HepG2 (cell line): ENCODE data around the gene BICDL2. TPM values are rescaled to one million over a fixed set of nuclear protein-coding genes. Genes with fewer than 3 reads are reported as not detected.
A peak's percentile ranks its signal among the peaks of the same experiment; 100 is the strongest.

Experiments
- ARNTL ChIP-seq: sonication (generic); formaldehyde crosslinking; IDR thresholded peaks from 2 replicates; pipeline ENCODE4 v1.4.0; 2020; ENCODE audit warnings: mild to moderate bottlenecking, missing genetic modification reagents
- BORCS8-MEF2B ChIP-seq: sonication (generic); formaldehyde crosslinking; IDR thresholded peaks from 2 replicates; pipeline ENCODE4 v1.8.0; 2022; ENCODE audit warnings: mild to moderate bottlenecking, missing genetic modification reagents
- CBX2 ChIP-seq, 2 experiments: fragments of 200-600 bp in 1 of 2; sonication (generic); formaldehyde crosslinking in 1 of 2; IDR thresholded peaks; 2 replicates each; pipeline versions ENCODE4 v1.7.0 to v1.8.1; 2018 to 2022; ENCODE audit warnings: low read depth in 2 of 2, low read length in 1 of 2, mild to moderate bottlenecking in 1 of 2, missing genetic modification reagents in 1 of 2
- CC2D1A ChIP-seq: sonication (generic); formaldehyde crosslinking; IDR thresholded peaks from 2 replicates; pipeline ENCODE4 v1.8.1; 2023; ENCODE audit warnings: mild to moderate bottlenecking, missing genetic modification reagents
- CTCF ChIP-seq: sonication (generic); formaldehyde crosslinking; IDR thresholded peaks from 2 replicates; pipeline ENCODE4 v1.5.0; 2020; ENCODE audit warnings: mild to moderate bottlenecking, missing genetic modification reagents, moderate library complexity
- JUNB ChIP-seq: sonication (generic); formaldehyde crosslinking; IDR thresholded peaks from 2 replicates; pipeline ENCODE4 v1.8.0; 2022; ENCODE audit warnings: missing genetic modification reagents, mild to moderate bottlenecking, borderline replicate concordance
- JUND ChIP-seq: sonication (generic); formaldehyde crosslinking; IDR thresholded peaks from 2 replicates; pipeline ENCODE4 v1.8.0; 2022; ENCODE audit warnings: mild to moderate bottlenecking, missing genetic modification reagents
- KLF11 ChIP-seq: IDR thresholded peaks from 2 replicates; pipeline ENCODE4 v1.6.1; 2016; ENCODE audit warnings: missing compliant biosample characterization
- MAF1 ChIP-seq: sonication (generic); formaldehyde crosslinking; IDR thresholded peaks from 2 replicates; pipeline ENCODE4 v1.5.0; 2020; ENCODE audit warnings: missing genetic modification reagents, borderline replicate concordance
- MYPOP ChIP-seq: sonication (generic); formaldehyde crosslinking; IDR thresholded peaks from 2 replicates; pipeline ENCODE4 v1.8.1; 2023; ENCODE audit warnings: mild to moderate bottlenecking, moderate library complexity, missing genetic modification reagents
- RBM39 ChIP-seq: fragments of 200-400 bp; formaldehyde crosslinking; IDR thresholded peaks from one replicate; pipeline ENCODE4 v1.6.1; 2018; ENCODE audit warnings: antibody characterized with exemption, mild to moderate bottlenecking, low read depth, low read length; ENCODE audit not compliant: poor library complexity, severe bottlenecking
- TAF15 ChIP-seq: fragments of 200-400 bp; formaldehyde crosslinking; IDR thresholded peaks from one replicate; pipeline ENCODE4 v1.6.1; 2018; ENCODE audit warnings: mild to moderate bottlenecking, low read depth, low read length; ENCODE audit not compliant: poor library complexity, severe bottlenecking
- TOE1 ChIP-seq: sonication (generic); formaldehyde crosslinking; IDR thresholded peaks from 2 replicates; pipeline ENCODE4 v1.4.0; 2020; ENCODE audit warnings: mild to moderate bottlenecking, missing genetic modification reagents
- ZBTB21 ChIP-seq: sonication (generic); formaldehyde crosslinking; IDR thresholded peaks from 2 replicates; pipeline ENCODE4 v1.4.0; 2020; ENCODE audit warnings: missing genetic modification reagents
- ZNF160 ChIP-seq: sonication (generic); formaldehyde crosslinking; IDR thresholded peaks from 2 replicates; pipeline ENCODE4 v1.8.0; 2022; ENCODE audit warnings: mild to moderate bottlenecking, inconsistent platforms, missing genetic modification reagents
- ZNF30 ChIP-seq: sonication (generic); formaldehyde crosslinking; IDR thresholded peaks from 2 replicates; pipeline ENCODE4 v1.5.0; 2020; ENCODE audit warnings: mild to moderate bottlenecking, missing genetic modification reagents
- ZNF441 ChIP-seq: sonication (generic); formaldehyde crosslinking; IDR thresholded peaks from 2 replicates; pipeline ENCODE4 v1.7.0; 2021; ENCODE audit warnings: missing genetic modification reagents, borderline replicate concordance
- ZNF563 ChIP-seq: sonication (generic); formaldehyde crosslinking; IDR thresholded peaks from 2 replicates; pipeline ENCODE4 v1.8.0; 2022; ENCODE audit warnings: mild to moderate bottlenecking, moderate library complexity, missing genetic modification reagents
- ZZZ3 ChIP-seq: sonication (generic); formaldehyde crosslinking; IDR thresholded peaks from 2 replicates; pipeline ENCODE4 v1.4.0; 2020; ENCODE audit warnings: missing genetic modification reagents, mild to moderate bottlenecking, borderline replicate concordance
- polyA plus RNA-seq, 8 experiments: library from polyadenylated mRNA; depleted of rRNA in 3 of 8; stranded (reverse) in 7 of 8; unstranded in 1 of 8; fragments of >200 nt; fragmentation: Illumina TruSeq in 4 of 8; extraction: Trizol in 4 of 8; gene quantifications; 2 replicates each; pipeline versions ENCODE4 v1.2.1 to v1.2.3, GENCODE V29; 2011 to 2016; ENCODE audit warnings: low read depth in 4 of 8, missing spikeins in 1 of 8, mixed read lengths in 1 of 8; ENCODE audit not compliant: insufficient read depth in 1 of 8
- total RNA-seq, 5 experiments: library from RNA; depleted of rRNA; stranded (reverse); fragments of >200 nt; fragmentation: Illumina TruSeq; extraction: Trizol; gene quantifications; 2 replicates each; pipeline ENCODE4 v1.2.3, GENCODE V29; 2016; ENCODE audit warnings: low read depth in 1 of 5
- TF ChIP-seq, protein P1 (sequence below): sonication (generic); formaldehyde crosslinking; IDR thresholded peaks from 2 replicates; pipeline ENCODE4 v1.8.1; 2023; ENCODE audit warnings: missing genetic modification reagents, mild to moderate bottlenecking, borderline replicate concordance
- TF ChIP-seq, protein P2 (sequence below): sonication (generic); formaldehyde crosslinking; IDR thresholded peaks from 2 replicates; pipeline ENCODE4 v1.4.0; 2020; ENCODE audit warnings: missing genetic modification reagents
- TF ChIP-seq, protein P3 (sequence below): sonication (generic); formaldehyde crosslinking; IDR thresholded peaks from 2 replicates; pipeline ENCODE4 v1.4.0; 2020; ENCODE audit warnings: mild to moderate bottlenecking, missing genetic modification reagents
- TF ChIP-seq, protein P4 (sequence below): sonication (generic); formaldehyde crosslinking; IDR thresholded peaks from 2 replicates; pipeline ENCODE4 v1.5.0; 2020; ENCODE audit warnings: mild to moderate bottlenecking, missing genetic modification reagents

BICDL2 gene
- total and polyA plus RNA-seq, 2 of the 13 experiments (the other 11 are each of a cell fraction or from before 2014, with no cell fraction given), result 0.12 TPM; not detected in 1

DNA sequence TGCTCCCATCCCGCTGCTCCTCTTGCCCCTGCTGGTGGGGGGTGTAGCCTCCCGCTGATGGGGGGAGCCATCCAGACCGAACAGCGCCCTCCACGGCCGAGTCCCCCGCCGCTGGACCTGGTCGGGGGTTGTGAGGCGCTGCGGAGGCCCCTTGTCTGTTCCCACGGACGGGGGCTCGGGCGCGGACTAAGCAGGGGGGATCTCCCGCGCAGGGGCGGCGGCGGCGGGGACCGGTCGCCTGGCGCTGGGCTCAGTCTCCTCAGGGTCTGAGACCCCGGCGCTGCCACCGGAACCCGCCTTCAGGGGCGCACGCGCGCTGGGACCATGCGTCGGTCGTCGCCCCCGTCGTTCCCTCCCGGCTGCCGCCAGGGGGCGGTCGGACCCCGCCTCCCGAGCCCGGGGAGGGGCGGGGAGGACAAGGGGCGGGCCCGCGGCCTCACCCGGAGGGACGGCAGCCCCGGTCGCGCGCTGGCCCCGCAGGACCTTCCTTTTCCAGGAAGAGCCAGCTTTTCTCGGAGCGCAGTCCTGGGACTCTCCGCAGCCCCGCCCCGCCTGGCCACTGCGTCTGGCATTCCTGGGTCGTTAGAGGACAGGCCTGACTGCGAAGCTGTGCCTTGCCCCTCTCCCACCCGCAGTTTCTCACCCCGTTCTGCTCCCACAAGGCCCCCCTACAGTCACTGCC lies 22.4 kb upstream of the BICDL2 start (continued):
- TF ChIP-seq JUNB (CRISPR knock-in tag) (no peak), ZNF30 (CRISPR knock-in tag) (no peak), CBX2 (IDR thresholded peaks at IDR 0.05; ENCODE audit: low read depth, low read length) (no peak), CBX2 (CRISPR knock-in tag; IDR thresholded peaks at IDR 0.05; ENCODE audit: low read depth) (no peak), BORCS8-MEF2B (CRISPR knock-in tag) (no peak), ARNTL (CRISPR knock-in tag) (peak; percentile 78), RBM39 (no peak), ZNF160 (CRISPR knock-in tag) (0 out of 2 replicates have a peak, but pooled peaks have one; percentile 24), ZNF563 (CRISPR knock-in tag) (peak; percentile 62), ZNF441 (CRISPR knock-in tag) (no peak; the same call in 1 of the 2 replicates), KLF11 (CRISPR knock-in tag) (no peak), JUND (CRISPR knock-in tag) (peak; percentile 27; the same call in 1 of the 2 replicates), TAF15 (no peak), CTCF (CRISPR knock-in tag) (peak; percentile 88), CC2D1A (CRISPR knock-in tag) (no peak), ZZZ3 (CRISPR knock-in tag) (no peak), MAF1 (CRISPR knock-in tag) (0 out of 2 replicates have a peak, but pooled peaks have one; percentile 24), ZBTB21 (CRISPR knock-in tag) (no peak), TOE1 (CRISPR knock-in tag) (no peak), MYPOP (CRISPR knock-in tag) (peak; percentile 78)
- TF ChIP-seq, protein P1, sequence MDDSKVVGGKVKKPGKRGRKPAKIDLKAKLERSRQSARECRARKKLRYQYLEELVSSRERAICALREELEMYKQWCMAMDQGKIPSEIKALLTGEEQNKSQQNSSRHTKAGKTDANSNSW, result no peak; the same call in 1 of the 2 replicates
- TF ChIP-seq, protein P2, sequence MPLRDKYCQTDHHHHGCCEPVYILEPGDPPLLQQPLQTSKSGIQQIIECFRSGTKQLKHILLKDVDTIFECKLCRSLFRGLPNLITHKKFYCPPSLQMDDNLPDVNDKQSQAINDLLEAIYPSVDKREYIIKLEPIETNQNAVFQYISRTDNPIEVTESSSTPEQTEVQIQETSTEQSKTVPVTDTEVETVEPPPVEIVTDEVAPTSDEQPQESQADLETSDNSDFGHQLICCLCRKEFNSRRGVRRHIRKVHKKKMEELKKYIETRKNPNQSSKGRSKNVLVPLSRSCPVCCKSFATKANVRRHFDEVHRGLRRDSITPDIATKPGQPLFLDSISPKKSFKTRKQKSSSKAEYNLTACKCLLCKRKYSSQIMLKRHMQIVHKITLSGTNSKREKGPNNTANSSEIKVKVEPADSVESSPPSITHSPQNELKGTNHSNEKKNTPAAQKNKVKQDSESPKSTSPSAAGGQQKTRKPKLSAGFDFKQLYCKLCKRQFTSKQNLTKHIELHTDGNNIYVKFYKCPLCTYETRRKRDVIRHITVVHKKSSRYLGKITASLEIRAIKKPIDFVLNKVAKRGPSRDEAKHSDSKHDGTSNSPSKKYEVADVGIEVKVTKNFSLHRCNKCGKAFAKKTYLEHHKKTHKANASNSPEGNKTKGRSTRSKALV, result no peak; the same call in 1 of the 2 replicates
- TF ChIP-seq, protein P3, sequence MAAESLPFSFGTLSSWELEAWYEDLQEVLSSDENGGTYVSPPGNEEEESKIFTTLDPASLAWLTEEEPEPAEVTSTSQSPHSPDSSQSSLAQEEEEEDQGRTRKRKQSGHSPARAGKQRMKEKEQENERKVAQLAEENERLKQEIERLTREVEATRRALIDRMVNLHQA, result no peak
- TF ChIP-seq, protein P4, sequence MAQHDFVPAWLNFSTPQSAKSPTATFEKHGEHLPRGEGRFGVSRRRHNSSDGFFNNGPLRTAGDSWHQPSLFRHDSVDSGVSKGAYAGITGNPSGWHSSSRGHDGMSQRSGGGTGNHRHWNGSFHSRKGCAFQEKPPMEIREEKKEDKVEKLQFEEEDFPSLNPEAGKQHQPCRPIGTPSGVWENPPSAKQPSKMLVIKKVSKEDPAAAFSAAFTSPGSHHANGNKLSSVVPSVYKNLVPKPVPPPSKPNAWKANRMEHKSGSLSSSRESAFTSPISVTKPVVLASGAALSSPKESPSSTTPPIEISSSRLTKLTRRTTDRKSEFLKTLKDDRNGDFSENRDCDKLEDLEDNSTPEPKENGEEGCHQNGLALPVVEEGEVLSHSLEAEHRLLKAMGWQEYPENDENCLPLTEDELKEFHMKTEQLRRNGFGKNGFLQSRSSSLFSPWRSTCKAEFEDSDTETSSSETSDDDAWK (CRISPR knock-in tag), result no peak
